ENCODE measurements around the gene LRCH4. TPM values are rescaled to one million over a fixed set of nuclear protein-coding genes. Genes with fewer than 3 reads are reported as not detected.

LRCH4 gene
- total and polyA plus RNA-seq, 2 donors (not counting 3 experiments of a cell fraction or from before 2014, with no cell fraction given): 32.1 to 56.1 TPM

GRCh38 chr7:100611983-100612729 is 26.2 kb upstream of the LRCH4 start, which contains the start of gene MOSPD3:
Gene MOSPD3 (plus strand): TSS chr7:100612540. CDS start chr7:100612792, 252 bp downstream.
- no peaks in the 10 kb centered on the region for H3K9me1 ChIP-seq (replicated peaks; ENCODE audit: control insufficient read depth, extremely low read depth, insufficient read depth, low read length)
- no peaks in the 10 kb centered on the region for H3K36me3 ChIP-seq (ENCODE audit: control insufficient read depth in 2 of 2, extremely low read depth in 1 of 2, insufficient read depth in 2 of 2, low read length in 2 of 2)
- ChIA-PET POLR2A (interaction anchor here (0.6 to 2.0 kb wide), 5 partner anchors 27 to 263 kb away, joined by 3 to 28 read pairs (median 5); partner anchors contain the start of genes FBXO24, LRCH4, POP7 and SRRT), CTCF (interaction anchor here (0.6 to 3.6 kb wide), 21 partner anchors 9 to 240 kb away, joined by 3 to 21 read pairs (median 4); partner anchors contain the start of genes EPO, FBXO24, GNB2 and LRCH4)
- no peaks in the 10 kb centered on the region for H4K20me1 ChIP-seq (replicated peaks; ENCODE audit: control insufficient read depth, extremely low read depth, insufficient read depth, low read length)
- H3K9ac ChIP-seq (replicated peaks; ENCODE audit: extremely low read depth, insufficient read depth, low read length): peak within 1 kb of the TSS; percentile 65
- no peaks in the 10 kb centered on the region for H3K27me3 ChIP-seq (ENCODE audit: control insufficient read depth in 2 of 2, insufficient read depth in 2 of 2, low read length in 2 of 2)
- BruUV-seq (replicated peaks): no TSS peak
- H3K9me3 ChIP-seq (replicated peaks; ENCODE audit: control insufficient read depth, insufficient read depth, low read length): no peaks in the 10 kb centered on the region
- peak within 1 kb of the TSS; percentile 46 for H3K27ac ChIP-seq (ENCODE audit: insufficient read depth, low read depth, low read length)
- FAIRE-seq (peak; percentile 100), DNase-seq (ENCODE audit: low read depth, low spot score) (peak; percentile 100)
- dilution Hi-C loops (cut with MboI; ENCODE audit: extremely low pct_ligation_motif_present, low sequenced_read_pairs) (no loop called here), intact Hi-C loops (cut with micrococcal nuclease) (loop anchor here (1.0 to 2.0 kb wide), 5 partner anchors 8 to 73 kb away; partner anchors contain the start of genes AGFG2, FBXO24, GNB2 and LRCH4)
- peak; percentile 69 for TF ChIP-seq POLR2A (IDR thresholded peaks at IDR 0.05; ENCODE audit: low read depth, low read length)
- no peak for TF ChIP-seq EZH2 (IDR thresholded peaks at IDR 0.05; ENCODE audit: borderline replicate concordance, low read depth, low read length, severe bottlenecking)
- no peak for TF ChIP-seq CTCF (IDR thresholded peaks at IDR 0.05; ENCODE audit: extremely low read depth in 1 of 2, insufficient read depth in 1 of 2, low read depth in 1 of 2, low read length in 2 of 2)
- peak; percentile 69 for TF ChIP-seq POLR2AphosphoS5 (IDR thresholded peaks at IDR 0.05; ENCODE audit: insufficient read depth, low read depth, low read length)
- no peak for TF ChIP-seq FOS (IDR thresholded peaks at IDR 0.05; ENCODE audit: borderline replicate concordance, insufficient read depth, low read length)
- TF ChIP-seq JUN (IDR thresholded peaks at IDR 0.05; ENCODE audit: borderline replicate concordance, insufficient read depth, insufficient read length, low read depth): peak; percentile 26
- peak within 1 kb of the TSS; percentile 68 for H3K4me2 ChIP-seq (ENCODE audit: insufficient read depth, low read length)
- no peaks in the 10 kb centered on the region for H3K79me2 ChIP-seq (ENCODE audit: control insufficient read depth, insufficient read depth, low read length)
- H3K4me3 ChIP-seq (replicated peaks in 1 of 3; ENCODE audit: insufficient read depth in 1 of 3, low read depth in 1 of 3, low read length in 3 of 3): peak within 1 kb of the TSS; percentile 18 to 57 (median 56)
- peak within 1 kb of the TSS; percentile 81 for H2AFZ ChIP-seq (ENCODE audit: low read depth, low read length)
- H3K4me1 ChIP-seq (ENCODE audit: control insufficient read depth, extremely low read depth, insufficient read depth, low read length): peaks cover 10% of the 10 kb centered on the region
